Mammary microvascular endothelial cell (primary cell): ENCODE measurements around the gene A4GALT. TPM values are rescaled to one million over a fixed set of nuclear protein-coding genes. Genes with fewer than 3 reads are reported as not detected.

ENCODE experiments used
- total RNA-seq: library from RNA; depleted of rRNA; stranded (reverse); fragments of >200 nt; gene quantifications from 2 replicates; pipeline ENCODE4 v1.2.3, GENCODE V29; 2015

A4GALT gene, protein sequence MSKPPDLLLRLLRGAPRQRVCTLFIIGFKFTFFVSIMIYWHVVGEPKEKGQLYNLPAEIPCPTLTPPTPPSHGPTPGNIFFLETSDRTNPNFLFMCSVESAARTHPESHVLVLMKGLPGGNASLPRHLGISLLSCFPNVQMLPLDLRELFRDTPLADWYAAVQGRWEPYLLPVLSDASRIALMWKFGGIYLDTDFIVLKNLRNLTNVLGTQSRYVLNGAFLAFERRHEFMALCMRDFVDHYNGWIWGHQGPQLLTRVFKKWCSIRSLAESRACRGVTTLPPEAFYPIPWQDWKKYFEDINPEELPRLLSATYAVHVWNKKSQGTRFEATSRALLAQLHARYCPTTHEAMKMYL
- total RNA-seq = 29.7 and 33.1 TPM in 2 replicates

DNA sequence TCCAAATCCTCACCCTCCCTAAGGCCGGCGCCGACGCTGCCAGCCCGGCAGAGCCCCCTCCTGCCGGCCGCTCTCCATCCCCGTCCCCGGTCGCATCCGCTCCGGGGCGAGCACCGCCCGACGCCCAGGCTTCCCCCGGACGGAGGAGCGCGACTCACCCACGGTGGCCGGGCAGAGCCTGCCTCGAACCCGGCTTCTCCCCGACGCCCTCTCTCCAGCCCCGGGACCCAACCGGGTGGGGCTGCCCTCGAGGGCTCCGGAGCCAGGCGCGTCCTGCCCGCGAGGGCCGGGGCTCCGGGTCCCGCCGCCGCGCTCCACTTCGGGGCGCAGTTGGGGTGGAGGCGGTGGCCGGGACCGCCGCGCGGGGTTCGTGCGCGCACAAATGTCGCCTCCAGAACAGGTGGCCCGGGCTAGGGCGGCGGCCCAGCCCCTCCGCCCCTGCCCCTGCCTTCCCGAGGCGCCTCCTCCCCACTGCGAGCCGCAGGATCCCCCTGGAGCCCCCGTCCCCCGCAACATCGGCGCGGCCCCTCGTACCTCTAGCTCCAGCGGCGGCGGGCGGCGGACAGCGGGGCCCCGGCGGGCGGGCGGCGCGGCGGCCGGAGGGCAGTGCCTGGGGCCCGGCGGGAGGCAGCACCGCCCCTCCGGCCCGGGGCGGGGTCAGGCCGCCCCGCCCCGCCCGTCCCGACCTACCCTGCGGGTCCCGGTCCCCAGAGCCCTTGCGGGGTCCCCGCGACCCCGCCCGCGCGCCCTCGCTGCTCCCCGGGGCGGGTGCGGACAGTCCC lies at the start of gene A4GALT:
Gene A4GALT (minus strand): TSS at position 608 of the 782 bp plus-strand sequence. CDS start 26,919 bp downstream, outside the sequence.

DNA sequence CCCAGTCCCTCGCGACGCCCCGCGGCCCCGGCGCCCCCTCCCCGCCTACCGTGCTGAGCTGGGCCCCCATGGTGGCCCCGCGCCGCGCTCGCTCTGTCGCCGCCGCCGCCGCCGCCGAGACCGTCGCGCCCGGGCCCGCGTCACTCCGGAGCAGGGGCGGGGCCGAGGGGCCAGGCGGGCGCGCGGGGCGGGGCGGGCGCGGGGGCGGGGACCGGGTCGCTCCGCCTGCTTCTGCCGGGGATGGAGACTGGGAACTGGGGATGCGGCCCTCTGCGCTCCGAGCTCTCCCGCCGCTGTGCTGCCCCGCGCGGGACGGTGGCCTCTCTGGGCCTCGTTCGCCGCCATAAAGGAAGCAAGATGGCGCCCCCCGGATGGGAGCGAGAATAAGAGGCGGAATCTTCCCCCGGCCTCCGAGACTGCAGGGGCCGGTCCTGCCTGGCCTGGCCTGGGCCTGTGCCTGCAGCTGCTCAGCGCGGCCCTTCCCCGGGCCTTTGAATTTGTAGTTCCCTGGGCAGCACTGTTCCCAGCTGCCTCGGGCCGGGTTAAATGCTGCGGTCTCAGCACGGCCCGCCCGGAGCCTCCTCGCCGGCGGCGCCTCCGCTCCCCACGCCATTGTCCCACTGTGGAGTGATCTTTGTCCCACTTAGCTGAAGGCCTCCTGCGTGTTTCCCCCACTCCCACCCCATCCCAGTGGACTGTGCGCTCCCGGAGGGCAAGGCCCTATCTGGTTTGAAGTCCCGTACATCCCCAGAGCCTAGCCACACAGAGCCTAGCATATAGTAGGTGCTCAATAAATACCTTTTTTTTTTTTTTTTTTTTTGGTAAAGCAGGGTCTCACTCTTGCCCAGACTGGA lies 71.2 kb downstream of the A4GALT start, which contains the start of gene CYB5R3:
Gene CYB5R3 (minus strand): TSS at position 147 of the 854 bp plus-strand sequence. CDS start 77 bp downstream, at position 70.

Other genes with a start within 250 kb of the A4GALT start
- gene RRP7A, start 201.1 kb downstream of the A4GALT start, total RNA-seq = 40.7 and 40.9 TPM in 2 replicates
- gene SERHL2, start 166.9 kb downstream of the A4GALT start, total RNA-seq = 2.0 and 2.9 TPM in 2 replicates
- gene POLDIP3, start 106.0 kb downstream of the A4GALT start, total RNA-seq = 31.0 and 38.1 TPM in 2 replicates
- 0.47 TPM in 1 of 2 replicates, not detected in the other for gene ATP5MGL, start 80.3 kb downstream of the A4GALT start, total RNA-seq
- gene CYB5R3, start 71.5 kb downstream of the A4GALT start, total RNA-seq = 195 and 232 TPM in 2 replicates
- 37.2 and 41.7 TPM in 2 replicates for gene ARFGAP3, start 136.4 kb upstream of the A4GALT start, total RNA-seq